ENCODE data around the gene GSG1L.
"Not testable (repeated sequence)": the region's sequence is repeated elsewhere in the genome, so short reads cannot be mapped to it uniquely, and the experiment has no call there.

The GSG1L gene

DNA sequence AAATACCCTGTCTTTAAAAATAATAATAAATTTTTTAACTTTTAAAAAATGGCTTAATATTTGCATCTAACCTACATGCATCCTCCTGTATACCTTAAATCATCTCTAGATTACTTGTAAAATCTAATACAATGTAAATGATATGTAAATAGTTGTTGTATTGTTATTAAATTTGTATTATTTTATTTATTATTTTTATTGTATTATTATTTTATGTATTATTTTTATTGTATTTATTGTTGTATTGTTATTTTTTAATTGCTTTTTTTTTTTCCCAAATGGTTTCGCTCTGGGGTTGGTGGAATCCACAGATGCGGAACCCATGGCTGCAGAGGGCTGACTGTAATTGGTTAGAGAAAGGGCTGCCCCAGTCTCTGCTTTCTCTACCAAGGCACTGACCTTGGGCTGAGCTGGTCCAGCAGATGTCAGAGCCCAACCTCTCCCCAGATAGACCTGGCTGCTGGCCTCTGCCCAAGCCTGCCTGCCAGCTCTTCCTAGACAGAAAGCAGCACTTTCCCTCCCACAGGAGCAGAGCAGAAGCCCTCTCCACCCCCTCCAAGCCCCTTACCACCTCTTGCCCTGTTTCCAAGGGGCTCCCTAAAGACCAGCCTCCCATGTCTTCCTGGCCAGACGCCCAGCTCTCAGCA is 183.8 kb downstream of the GSG1L start:
- peaks cover 3% of the 10 kb centered on the region for H3K9me3 Mint-ChIP-seq
- no peak overlapping the region for H3K4me3 Mint-ChIP-seq
- no peak for DNase-seq (ENCODE audit: low spot score in 2 of 2)
- H3K36me3 Mint-ChIP-seq: no peaks in the 10 kb centered on the region
- no peak for ATAC-seq
- no peak overlapping the region for H3K27ac Mint-ChIP-seq
- H3K4me1 Mint-ChIP-seq: no peaks in the 10 kb centered on the region

DNA sequence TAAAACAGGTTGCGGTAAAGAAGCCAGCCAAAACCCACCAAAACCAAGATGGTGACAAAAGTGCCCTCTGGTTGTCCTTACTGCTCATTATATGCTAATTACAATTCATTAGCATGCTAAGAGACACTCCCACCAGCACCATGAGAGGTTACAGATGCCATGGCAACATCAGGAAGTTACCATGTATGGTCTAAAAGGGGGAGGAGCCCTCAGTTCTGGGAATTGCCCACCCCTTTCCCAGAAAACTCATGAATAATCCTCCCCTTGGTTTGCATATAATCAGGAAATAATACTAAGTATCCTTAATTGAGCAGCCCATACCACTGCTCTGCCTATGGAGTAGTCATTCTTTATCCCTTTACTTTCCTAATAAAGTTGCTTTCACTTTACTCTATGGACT is 190.9 kb downstream of the GSG1L start:
- H3K36me3 Mint-ChIP-seq; H3K4me3 Mint-ChIP-seq; H3K27ac Mint-ChIP-seq; H3K4me1 Mint-ChIP-seq; H3K9me3 Mint-ChIP-seq; DNase-seq (ENCODE audit: low spot score in 2 of 2); ATAC-seq: not testable (repeated sequence)

DNA sequence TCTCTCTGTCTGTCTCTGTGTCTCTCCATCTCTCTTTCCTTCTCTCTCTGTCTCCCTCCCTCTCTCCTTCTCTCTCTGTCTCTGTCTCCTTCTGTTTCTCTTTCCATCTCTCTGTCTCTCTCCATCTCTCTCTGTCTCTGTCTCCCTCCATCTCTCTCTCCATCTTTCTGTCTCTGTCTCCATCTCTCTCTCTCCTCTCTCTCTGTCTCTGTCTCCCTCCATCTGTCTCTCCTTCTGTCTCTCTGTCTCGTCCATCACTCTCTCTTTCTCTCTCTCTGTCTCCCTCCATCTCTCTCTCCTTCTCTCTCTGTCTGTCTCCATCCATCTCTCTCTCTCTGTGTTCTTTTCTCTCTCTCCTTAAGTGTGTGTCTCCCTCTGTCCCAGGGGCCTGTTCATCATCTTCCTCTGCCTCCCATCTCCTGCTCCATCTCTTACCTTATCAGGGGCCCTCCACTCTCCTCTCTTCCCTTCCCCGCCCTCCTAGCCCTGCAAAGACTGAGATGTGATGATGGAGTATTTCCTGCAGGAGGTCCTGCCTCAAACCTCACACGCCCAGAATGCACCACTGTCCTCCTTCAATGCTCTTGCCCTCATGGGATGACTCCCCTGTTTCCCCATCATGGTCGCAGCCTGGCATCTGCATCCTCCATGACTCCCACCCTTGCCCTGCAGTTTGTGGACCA is 193.3 kb downstream of the GSG1L start:
- no peaks in the 10 kb centered on the region for H3K36me3 Mint-ChIP-seq
- H3K9me3 Mint-ChIP-seq: peaks cover 7% of the 10 kb centered on the region
- H3K4me1 Mint-ChIP-seq: no peaks in the 10 kb centered on the region
- no peak overlapping the region for H3K4me3 Mint-ChIP-seq
- DNase-seq (ENCODE audit: low spot score in 2 of 2): no peak
- ATAC-seq: no peak
- H3K27ac Mint-ChIP-seq: no peak overlapping the region

DNA sequence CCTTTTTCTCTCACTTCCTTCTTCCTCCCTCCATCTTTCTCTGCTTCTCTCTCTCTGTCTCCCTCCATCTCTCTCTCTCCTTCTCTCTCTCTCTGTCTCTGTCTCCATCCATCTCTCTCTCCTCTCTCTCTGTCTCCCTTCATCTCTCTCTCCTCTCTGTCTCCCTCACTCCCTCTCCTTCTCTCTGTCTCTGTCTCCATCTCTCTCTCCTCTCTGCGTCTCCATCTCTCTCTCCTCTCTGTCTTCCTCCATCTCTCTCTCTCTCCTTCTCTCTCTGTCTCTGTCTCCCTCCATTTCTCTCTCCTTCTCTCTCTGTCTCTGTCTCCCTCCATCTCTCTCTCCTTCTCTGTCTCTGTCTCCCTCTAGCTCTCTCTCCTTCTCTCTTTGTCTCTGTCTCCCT is 194.1 kb downstream of the GSG1L start:
- ATAC-seq: no peak
- DNase-seq (ENCODE audit: low spot score in 2 of 2): no peak
- peaks cover 7% of the 10 kb centered on the region for H3K9me3 Mint-ChIP-seq
- no peaks in the 10 kb centered on the region for H3K36me3 Mint-ChIP-seq
- H3K4me3 Mint-ChIP-seq: no peak overlapping the region
- H3K4me1 Mint-ChIP-seq: no peaks in the 10 kb centered on the region
- no peak overlapping the region for H3K27ac Mint-ChIP-seq

DNA sequence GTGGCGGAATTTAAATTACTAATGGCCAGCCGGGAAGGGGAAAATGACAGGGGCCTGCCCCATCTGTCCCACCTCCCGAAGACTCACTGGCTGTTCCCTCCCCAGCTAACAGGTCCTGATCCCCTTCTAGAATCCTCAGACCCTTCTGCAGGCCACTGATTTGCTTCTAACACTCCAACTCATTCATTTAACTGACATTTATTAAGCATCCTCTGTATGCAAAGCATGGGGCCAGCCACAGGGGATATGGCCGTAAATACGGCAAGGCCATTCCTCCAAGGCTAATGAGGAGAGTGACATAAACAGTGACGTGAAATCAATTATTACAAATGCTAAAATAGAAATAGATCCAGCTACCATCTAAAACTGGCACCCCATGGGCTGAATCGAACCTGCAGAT is 195.3 kb downstream of the GSG1L start:
- no peak for DNase-seq (ENCODE audit: low spot score in 2 of 2)
- Mint-ChIP-seq H3K27ac (no peak overlapping the region), H3K4me3 (no peak overlapping the region), H3K9me3 (peaks cover 10% of the 10 kb centered on the region), H3K4me1 (no peaks in the 10 kb centered on the region), H3K36me3 (no peaks in the 10 kb centered on the region)
- ATAC-seq: no peak

DNA sequence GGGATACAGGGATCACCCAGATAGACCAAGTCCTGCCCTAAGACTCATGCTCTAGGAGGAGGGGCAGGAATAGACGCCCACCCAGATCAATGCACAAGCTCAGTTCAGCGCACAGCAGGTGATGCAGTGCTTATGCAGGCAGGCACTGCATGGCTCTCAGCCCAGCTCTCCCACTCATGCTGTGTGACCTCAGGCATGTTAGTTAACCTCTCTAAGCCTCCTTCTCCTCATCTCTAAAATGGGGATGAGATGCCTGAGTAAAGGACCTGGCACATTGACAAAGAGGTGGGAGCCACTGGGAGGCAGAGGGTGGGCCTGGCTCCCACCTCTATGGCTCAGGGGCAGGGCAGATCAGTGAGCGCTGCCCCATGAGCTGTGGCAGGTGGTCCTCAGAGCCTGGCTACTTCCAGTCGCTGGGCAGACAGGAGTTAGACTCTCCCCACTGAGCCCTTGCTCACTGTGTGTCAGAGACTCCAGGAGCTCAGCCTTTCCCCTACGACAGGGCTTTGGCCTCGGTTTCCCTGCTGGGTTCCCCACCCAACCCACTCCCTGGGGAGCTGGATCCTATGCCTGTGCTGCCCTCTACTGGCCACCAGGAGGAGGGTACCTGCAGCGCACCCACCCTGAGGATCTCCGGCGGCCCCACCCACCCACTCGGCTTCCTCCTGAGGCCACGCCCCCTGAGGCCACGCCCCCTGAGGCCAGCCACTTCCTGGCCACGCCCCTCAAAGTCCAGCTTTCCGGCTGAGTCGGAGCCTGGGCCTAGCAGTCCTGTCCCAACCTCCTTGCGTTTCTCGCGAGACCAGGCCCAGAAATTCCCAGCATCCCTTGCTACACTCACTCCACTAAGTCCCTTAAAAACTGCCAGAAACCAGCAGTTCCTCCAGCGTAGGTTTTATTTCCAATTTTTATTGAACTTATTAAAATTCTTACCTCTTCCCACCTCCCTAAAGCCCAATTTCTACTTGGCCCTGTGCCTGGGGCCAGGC is 196.1 kb downstream of the GSG1L start:
- no peaks in the 10 kb centered on the region for H3K4me1 Mint-ChIP-seq
- DNase-seq (ENCODE audit: low spot score in 2 of 2) (peak; percentile 45 to 87), ATAC-seq (peak; percentile 76)
- H3K27ac Mint-ChIP-seq: no peak overlapping the region
- peaks cover 16% of the 10 kb centered on the region for H3K9me3 Mint-ChIP-seq
- H3K36me3 Mint-ChIP-seq: no peaks in the 10 kb centered on the region
- H3K4me3 Mint-ChIP-seq: no peak overlapping the region

DNA sequence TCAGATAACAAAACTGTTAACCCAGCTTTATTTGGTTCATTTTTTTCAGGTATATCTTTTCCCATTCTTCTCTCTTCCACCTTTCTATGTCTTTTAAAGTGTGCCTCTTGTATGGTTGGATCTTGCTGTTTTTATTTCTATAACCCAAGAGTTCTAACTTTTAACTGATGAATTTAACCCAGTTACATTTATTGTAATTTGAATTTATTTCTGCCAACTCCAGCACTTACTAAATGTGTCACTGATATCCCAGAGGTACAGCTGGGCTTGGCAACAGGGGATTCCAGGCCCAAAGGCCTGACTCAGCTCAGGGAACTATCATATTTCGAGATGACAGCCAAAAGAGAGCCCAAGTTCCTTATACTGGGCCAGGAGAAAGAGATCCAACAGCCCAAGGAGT is 200.1 kb downstream of the GSG1L start:
- Mint-ChIP-seq H3K27ac (no peak overlapping the region), H3K4me3 (no peak overlapping the region), H3K9me3 (peaks cover 16% of the 10 kb centered on the region), H3K36me3 (no peaks in the 10 kb centered on the region), H3K4me1 (no peaks in the 10 kb centered on the region)
- ATAC-seq (no peak), DNase-seq (ENCODE audit: low spot score in 2 of 2) (no peak)

DNA sequence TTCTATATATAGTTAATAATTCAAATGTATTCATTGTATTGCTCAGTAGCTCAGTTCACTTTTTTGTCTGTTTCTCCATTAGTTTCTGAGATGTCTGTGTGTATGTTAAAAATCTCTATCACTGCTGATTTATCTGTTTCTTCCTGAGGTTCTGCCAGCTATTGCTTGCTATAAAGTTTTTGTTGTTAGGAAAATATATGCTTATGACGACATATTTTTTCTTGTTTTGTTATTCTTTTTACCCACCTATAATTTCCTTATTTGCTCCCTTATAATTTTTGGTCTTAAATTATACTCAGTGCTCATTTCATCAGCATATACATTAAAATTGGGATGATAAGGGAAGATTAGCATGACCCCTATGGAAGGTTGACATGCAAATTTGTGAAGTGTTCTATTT is 200.6 kb downstream of the GSG1L start:
- Mint-ChIP-seq H3K4me3 (no peak overlapping the region), H3K27ac (no peak overlapping the region), H3K36me3 (no peaks in the 10 kb centered on the region), H3K9me3 (peaks cover 16% of the 10 kb centered on the region), H3K4me1 (no peaks in the 10 kb centered on the region)
- DNase-seq (ENCODE audit: low spot score in 2 of 2) (no peak), ATAC-seq (no peak)

DNA sequence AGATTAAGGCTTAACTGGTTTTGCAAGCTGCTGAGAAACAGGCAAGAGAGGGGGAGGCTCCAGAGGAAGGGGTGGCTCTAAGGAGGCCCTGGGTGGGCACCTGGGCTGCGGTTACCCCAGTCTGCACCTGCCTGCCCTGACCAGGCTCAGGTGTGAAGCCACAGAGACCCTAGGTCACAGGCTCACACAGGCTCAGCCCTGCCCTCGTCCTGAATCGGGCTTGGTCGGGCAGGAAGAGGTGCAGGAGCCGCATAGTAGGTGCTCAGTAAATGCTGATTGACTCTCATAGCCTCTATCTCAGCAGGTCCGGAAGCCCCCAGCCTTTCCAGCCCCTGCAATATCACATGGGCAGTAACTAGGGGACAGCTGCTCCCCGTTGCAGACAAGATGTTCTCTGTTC is 203.4 kb downstream of the GSG1L start:
- H3K36me3 Mint-ChIP-seq: no peaks in the 10 kb centered on the region
- no peak for ATAC-seq
- no peak overlapping the region for H3K4me3 Mint-ChIP-seq
- no peak overlapping the region for H3K27ac Mint-ChIP-seq
- no peak for DNase-seq (ENCODE audit: low spot score in 2 of 2)
- H3K4me1 Mint-ChIP-seq: no peaks in the 10 kb centered on the region
- peaks cover 13% of the 10 kb centered on the region for H3K9me3 Mint-ChIP-seq

DNA sequence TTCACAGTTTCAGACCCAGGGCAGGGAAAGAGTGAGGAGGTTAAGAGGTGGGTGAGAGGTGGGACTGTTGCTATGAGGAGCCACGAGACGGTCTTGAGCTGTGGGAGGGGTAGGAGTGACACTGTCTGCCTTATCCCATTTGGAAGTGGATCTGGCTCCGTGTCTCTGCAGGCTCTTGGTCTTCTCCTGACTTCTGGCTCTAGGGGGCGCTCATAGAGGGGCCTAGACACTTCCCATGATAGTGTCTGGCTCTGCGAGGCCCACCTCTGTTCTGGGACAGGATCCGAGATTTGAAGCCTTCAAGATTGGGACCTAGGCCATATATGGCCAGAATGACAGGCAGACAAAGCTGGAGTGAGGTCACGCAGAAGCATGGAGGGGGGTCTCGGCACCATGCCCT is 204.5 kb downstream of the GSG1L start:
- H3K4me3 Mint-ChIP-seq: no peak overlapping the region
- no peaks in the 10 kb centered on the region for H3K36me3 Mint-ChIP-seq
- ATAC-seq (no peak), DNase-seq (ENCODE audit: low spot score in 2 of 2) (no peak)
- H3K27ac Mint-ChIP-seq: no peak overlapping the region
- H3K9me3 Mint-ChIP-seq: peaks cover 13% of the 10 kb centered on the region
- H3K4me1 Mint-ChIP-seq: no peaks in the 10 kb centered on the region

DNA sequence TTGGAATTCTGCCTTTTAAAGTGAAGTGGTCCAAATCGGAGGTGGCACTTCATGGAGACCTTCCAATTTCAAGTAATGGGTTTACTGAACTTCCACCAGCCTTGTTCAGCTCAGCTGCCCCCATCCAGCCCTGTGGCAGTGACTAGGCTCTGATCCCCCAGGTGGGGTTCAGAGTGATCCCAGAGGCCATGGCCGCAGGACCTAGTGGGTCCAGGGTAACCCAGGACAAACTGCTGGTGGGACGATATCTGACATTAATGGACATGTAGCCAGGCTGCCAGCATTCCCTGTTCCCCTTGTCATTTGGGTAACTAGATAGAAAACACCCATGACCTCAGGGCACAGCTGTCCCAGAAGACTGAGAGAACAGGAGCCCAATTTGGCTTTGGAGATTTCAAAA is 209.9 kb downstream of the GSG1L start:
- no peaks in the 10 kb centered on the region for H3K9me3 Mint-ChIP-seq
- DNase-seq (ENCODE audit: low spot score in 2 of 2): no peak
- no peak for ATAC-seq
- no peaks in the 10 kb centered on the region for H3K36me3 Mint-ChIP-seq
- no peak overlapping the region for H3K27ac Mint-ChIP-seq
- H3K4me1 Mint-ChIP-seq: no peaks in the 10 kb centered on the region
- H3K4me3 Mint-ChIP-seq: no peak overlapping the region

DNA sequence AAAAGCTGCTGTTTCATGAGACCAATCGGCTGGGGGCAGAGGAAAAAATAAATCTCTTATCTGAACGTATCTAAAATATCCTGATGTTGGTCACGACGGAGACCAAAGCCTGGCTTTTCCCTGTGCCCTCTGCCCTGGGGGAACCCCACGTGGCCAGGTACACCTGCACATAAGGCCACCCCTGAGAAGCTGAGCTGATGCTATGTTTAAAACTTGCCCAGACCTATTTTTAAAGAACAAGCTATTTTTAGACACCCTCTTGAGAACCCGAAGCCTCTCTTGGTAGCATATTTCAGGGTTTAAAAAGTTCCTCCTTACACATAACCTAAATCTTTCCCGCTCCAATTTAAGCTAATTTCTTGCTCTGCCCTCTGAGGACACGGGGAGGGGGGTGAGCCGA is 210.4 kb downstream of the GSG1L start:
- ATAC-seq (no peak), DNase-seq (ENCODE audit: low spot score in 2 of 2) (no peak)
- no peak overlapping the region for H3K4me3 Mint-ChIP-seq
- no peak overlapping the region for H3K27ac Mint-ChIP-seq
- H3K36me3 Mint-ChIP-seq: no peaks in the 10 kb centered on the region
- H3K4me1 Mint-ChIP-seq: no peaks in the 10 kb centered on the region
- no peaks in the 10 kb centered on the region for H3K9me3 Mint-ChIP-seq

DNA sequence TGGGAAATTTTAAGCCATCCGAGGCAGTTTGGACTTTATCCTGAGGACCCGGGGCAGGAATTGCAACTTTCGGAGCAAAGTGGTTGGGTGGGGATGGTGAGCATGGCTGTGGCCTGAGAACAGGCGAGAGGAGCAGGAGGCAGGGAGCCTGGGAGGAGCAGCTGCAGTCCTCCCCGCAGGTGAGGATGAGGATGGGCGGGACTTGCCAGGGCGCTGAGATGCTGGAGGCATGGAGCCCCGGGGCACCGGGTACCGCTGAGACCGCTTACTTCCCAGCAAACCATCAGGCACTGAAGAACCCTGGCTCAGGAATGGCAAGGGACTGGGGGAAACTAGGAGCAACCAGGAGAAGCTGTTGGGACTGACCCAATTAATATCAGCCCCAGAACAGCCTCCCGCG is 210.8 kb downstream of the GSG1L start:
- no peaks in the 10 kb centered on the region for H3K9me3 Mint-ChIP-seq
- no peak overlapping the region for H3K27ac Mint-ChIP-seq
- ATAC-seq: no peak

DNA sequence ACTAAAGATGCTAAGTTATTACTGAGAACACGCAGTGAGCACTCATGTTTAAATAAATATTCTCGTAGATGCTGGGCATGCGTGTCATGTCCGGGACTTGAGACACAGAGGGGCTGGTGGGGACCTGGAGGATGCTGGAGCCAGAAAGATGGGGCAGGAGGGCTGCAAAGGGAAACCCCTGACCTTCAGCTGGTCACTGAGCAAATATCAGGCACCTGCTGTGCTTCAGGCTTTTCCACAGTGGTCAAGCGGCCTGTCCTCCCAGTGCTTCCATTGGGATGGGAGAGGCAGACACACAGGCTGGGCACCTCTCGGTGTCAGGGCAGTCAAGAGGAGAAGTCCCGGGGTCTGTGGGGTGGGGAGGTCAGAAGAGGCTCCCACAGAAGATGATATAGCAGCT is 211.4 kb downstream of the GSG1L start:
- no peak for ATAC-seq
- Mint-ChIP-seq H3K27ac (no peak overlapping the region), H3K4me3 (no peak overlapping the region), H3K4me1 (peaks cover 3% of the 10 kb centered on the region), H3K9me3 (no peaks in the 10 kb centered on the region), H3K36me3 (no peaks in the 10 kb centered on the region)
- no peak for DNase-seq (ENCODE audit: low spot score in 2 of 2)

More for the DNA sequence above, 210.8 kb downstream of the GSG1L start:
- Mint-ChIP-seq H3K4me1 (no peaks in the 10 kb centered on the region), H3K4me3 (no peak overlapping the region), H3K36me3 (no peaks in the 10 kb centered on the region)
- no peak for DNase-seq (ENCODE audit: low spot score in 2 of 2)

DNA sequence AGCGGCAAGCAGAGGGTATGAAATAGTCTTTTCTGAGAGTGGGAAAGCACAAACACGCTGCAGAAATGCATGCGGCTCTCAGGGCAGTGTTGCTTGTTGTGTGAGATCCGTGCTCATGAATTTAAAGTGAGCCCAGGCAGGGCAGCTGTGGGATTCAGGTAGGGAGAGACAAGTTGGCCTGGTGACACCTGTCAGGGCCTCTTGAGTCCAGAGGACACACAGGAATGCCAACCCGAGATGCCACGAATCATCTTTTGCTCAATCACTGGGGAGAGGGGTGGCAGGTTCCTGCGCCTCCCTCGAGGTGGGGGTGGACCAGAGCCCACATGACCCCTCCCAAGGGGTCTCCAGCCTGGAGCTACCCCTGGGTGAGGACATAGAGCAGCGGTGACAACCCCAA is 211.9 kb downstream of the GSG1L start:
- no peaks in the 10 kb centered on the region for H3K9me3 Mint-ChIP-seq
- no peak overlapping the region for H3K4me3 Mint-ChIP-seq
- H3K27ac Mint-ChIP-seq: no peak overlapping the region
- no peak for ATAC-seq
- DNase-seq (ENCODE audit: low spot score in 2 of 2): no peak
- H3K36me3 Mint-ChIP-seq: no peaks in the 10 kb centered on the region
- peaks cover 4% of the 10 kb centered on the region for H3K4me1 Mint-ChIP-seq

DNA sequence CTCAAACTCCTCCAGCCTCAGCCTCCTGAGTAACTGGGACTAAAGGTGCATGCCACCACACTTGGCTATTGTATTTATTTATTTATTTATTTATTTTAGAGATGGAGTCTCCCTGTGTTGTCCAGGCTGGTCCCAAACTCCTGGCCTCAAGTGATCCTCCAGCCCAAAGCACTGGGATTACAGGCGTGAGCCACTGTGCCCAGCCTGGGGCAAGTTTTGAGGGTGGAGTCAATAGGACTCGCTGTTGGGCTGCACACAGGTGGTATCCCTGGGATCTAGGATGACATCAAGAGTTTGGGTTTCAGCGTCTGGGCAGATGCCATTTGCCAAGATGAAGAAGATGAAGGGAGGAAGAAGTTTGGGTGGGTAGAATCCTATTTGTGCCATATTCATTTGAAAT is 213.9 kb downstream of the GSG1L start:
- Mint-ChIP-seq H3K9me3 (no peaks in the 10 kb centered on the region), H3K4me1 (peaks cover 4% of the 10 kb centered on the region), H3K27ac (no peak overlapping the region), H3K36me3 (no peaks in the 10 kb centered on the region), H3K4me3 (no peak overlapping the region)
- ATAC-seq (no peak), DNase-seq (ENCODE audit: low spot score in 2 of 2) (no peak)

Data from stimulated activated effector memory CD8-positive, alpha-beta T cell treated with anti-CD3 and anti-CD28 coated beads, Interleukin-12 subunit alpha, Interleukin-12 subunit beta, amount 100 ng/mL, for 72 hours (primary cell).